ENCODE measurements around the gene PLPPR2. TPM values are rescaled to one million over a fixed set of nuclear protein-coding genes. Genes with fewer than 3 reads are reported as not detected.

Gene PLPPR2, protein sequence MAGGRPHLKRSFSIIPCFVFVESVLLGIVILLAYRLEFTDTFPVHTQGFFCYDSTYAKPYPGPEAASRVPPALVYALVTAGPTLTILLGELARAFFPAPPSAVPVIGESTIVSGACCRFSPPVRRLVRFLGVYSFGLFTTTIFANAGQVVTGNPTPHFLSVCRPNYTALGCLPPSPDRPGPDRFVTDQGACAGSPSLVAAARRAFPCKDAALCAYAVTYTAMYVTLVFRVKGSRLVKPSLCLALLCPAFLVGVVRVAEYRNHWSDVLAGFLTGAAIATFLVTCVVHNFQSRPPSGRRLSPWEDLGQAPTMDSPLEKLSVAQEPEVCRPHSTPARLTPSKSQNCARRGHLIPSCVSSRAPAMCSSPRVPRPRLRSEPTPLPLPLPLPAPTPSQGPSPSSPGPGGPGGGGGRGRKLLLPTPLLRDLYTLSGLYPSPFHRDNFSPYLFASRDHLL
- total RNA-seq = 21.4 and 33.2 TPM in 2 replicates

DNA sequence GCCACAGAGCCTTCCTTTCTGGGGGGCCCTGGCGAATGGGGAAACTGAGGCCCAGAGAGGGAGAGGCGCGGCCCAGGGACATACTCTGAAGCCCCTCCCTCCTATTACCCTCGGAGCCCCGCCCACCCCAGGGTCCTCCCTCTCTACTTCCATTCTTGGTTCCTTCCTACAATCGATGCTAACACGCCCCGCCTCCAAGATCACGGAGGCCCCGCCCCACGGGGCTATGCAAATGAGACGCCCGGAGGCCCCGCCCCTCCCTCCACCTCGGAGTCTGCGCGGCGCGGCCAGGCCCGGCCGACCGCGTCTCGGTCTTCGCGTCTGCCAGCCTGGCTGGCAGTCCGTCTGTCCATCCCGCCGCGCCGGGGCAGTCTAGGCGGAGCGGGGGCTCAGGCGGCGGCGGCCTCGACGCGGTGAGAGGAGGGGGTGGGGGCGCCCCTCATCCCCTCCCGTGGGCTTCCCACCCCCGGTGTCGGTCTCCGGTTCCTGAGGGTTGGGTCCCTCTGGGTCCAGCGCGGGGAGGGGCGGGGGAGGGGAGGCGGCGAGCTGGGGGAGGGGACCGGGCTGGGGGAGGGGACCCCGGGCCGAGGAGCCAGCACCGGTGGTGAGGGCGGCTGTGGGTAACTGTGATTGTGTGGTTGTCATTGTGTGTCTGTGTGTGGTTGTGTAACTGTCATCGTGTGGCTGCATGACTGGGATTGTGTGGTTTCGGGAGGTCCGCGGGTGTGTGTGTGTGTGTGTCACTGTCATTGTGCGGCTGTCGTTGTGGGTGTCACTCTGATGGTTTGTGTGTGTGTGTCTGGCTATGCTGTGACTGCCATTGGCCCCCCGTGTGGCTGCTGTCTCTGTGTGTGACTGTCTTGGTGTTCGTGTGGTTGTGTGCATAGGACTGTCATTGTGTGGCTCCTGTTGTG is at the start of gene PLPPR2:
Gene PLPPR2, plus strand, starts transcription at position 273 of the 914 bp plus-strand sequence. CDS start 2,242 bp downstream, outside the sequence.

DNA sequence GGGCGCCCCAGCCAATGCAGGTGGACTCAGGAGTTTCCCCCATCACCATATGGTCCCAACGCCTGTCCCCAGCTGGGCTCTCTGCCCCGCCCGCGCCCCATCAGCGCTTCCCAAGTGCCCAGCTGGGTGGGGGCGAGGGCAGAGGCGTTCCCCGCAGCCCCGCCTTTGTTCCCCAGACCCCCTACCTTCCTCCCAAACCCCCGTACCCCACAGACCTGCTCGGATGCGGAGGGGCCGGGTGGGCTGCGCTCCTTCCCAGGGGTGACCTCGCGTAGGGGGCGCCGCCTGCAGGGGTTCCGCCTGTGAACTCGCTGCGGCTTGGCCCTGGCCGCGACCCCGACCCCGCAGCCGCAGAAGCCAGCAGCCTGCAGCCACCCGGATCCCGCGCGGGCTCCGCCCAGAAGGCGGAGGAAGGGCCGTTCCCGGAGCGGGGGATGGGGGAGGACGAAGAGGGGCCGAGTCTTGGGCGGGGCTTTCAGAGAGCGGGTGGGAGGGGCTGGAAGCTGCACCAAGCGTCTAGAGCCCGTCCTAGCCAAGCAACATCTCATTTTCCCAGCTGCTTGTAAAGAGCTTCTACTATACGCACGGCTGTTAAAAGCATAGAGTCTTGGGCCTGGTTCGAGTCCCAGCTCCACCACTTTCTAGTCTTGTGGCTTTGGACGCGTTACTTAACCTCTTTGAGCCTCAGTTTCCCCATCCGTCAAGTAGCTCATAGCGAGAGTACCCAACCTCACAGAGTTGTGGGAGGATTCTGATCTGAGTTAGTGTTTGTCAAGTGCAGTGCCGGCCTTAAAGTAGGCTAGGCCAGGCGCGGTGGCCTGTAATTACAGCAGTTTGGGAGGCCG is 15.8 kb upstream of the PLPPR2 start, which contains the start of gene RAB3D:
Gene RAB3D, minus strand, starts transcription at position 404 of the 845 bp plus-strand sequence. CDS start 2,258 bp downstream, outside the sequence.

DNA sequence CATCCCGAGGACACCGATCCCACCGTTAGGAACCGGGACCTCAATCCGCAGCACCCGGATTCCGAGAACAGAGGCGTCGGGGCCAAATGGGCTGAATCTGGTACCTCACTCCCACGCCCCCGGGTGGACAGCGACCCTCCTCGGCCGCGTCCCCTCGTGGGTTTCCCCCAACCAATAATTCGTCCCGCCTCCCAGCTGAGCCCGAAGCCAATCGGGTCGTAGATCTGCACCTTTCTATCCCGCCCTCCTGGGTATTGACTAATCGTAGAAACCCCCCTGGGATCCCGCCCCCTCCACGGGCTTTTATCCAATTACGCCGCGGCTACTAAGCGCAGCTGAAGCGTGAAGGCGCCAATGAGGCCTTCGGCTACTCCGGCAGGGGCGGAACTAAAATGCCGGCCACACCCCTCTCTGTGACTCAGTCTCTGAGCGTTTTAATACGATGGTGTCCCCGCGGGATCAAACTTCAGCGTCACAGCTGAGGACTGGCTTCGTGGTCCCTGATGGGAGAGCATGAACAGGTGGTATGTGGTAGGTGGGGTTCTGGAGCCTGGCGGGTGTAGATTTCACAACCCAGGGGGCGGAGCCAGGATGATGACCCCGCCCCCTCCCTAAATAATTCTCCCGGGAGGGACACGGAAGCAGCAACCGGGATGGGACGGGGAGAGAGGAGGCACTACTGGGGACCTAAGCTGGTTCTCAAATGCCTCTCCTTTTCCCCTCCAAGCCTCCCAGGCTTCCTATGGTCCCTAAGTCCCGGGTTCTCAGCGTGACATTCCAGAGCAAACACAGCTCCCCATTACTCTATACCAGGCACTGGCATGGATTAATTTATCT is 8.9 kb upstream of the PLPPR2 start, which contains the start of the genes CCDC159 and TMEM205:
Gene CCDC159, plus strand, starts transcription at position 416 of the 837 bp plus-strand sequence. Its CDS starts 88 bp downstream, at position 504.
Gene TMEM205, minus strand, starts transcription at position 165 of the 837 bp plus-strand sequence. CDS start 649 bp downstream, outside the sequence.

DNA sequence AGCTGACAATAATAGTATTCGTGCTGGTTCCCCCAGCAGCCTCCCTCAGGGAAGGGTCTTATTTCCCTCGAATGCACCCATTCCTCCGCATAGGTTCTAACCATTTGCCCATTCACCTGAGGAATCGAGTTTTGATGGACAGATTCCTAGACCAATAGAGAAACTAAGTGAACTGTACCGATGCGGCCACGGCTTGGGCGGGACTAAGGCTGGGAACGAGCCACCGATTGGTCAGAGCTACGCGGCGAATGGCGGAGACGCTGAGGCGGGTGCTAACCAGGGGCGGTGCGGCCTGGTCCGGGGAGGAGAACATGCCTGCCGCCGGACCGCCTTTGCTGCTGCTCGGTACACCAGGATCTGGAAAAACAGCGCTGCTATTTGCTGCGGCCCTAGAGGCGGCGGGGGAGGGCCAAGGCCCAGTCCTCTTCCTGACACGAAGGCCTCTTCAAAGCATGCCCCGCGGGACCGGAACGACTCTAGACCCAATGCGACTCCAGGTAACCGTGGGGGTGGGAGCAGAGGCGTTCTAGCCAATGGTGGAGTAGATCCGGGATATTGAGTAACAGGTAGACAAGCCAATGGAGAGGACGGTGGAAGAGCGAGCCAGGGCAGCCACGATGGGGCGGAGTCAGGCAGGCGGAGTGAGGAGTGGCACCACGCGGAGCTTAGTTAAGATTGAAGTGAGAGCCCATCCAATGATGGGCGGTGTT is 19.4 kb downstream of the PLPPR2 start, which contains the start of gene SWSAP1:
Gene SWSAP1, plus strand, starts transcription at position 234 of the 710 bp plus-strand sequence. Its CDS starts 15 bp downstream, at position 249.

Other genes starting within 250 kb of the PLPPR2 start
- 78.5 and 86.5 TPM in 2 replicates for gene SPC24, start 199.7 kb upstream of the PLPPR2 start, total RNA-seq
- gene KANK2, start 157.9 kb upstream of the PLPPR2 start, total RNA-seq = 294 and 298 TPM in 2 replicates
- gene ANGPTL8, start 115.8 kb upstream of the PLPPR2 start, total RNA-seq = not detected in 2 replicates
- 25.2 and 26.8 TPM in 2 replicates for gene DOCK6, start 92.9 kb upstream of the PLPPR2 start, total RNA-seq
- gene TSPAN16, start 59.3 kb upstream of the PLPPR2 start, total RNA-seq = not detected in 2 replicates
- gene RAB3D, start 15.8 kb upstream of the PLPPR2 start, total RNA-seq = 6.6 and 9.0 TPM in 2 replicates
- gene TMEM205, start 9.2 kb upstream of the PLPPR2 start, total RNA-seq = 181 and 221 TPM in 2 replicates
- 12.6 and 12.7 TPM in 2 replicates for gene CCDC159, start 8.9 kb upstream of the PLPPR2 start, total RNA-seq
- 1.7 and 2.5 TPM in 2 replicates for gene SWSAP1, start 19.2 kb downstream of the PLPPR2 start, total RNA-seq
- 9.0 and 13.8 TPM in 2 replicates for gene EPOR, start 28.9 kb downstream of the PLPPR2 start, total RNA-seq
- gene RGL3, start 63.9 kb downstream of the PLPPR2 start, total RNA-seq = not detected in 2 replicates
- under 0.01 and 0.89 TPM in 2 replicates for gene ODAD3, start 79.7 kb downstream of the PLPPR2 start, total RNA-seq
- gene PRKCSH, start 80.2 kb downstream of the PLPPR2 start, total RNA-seq = 183 and 227 TPM in 2 replicates
- gene ELAVL3, start 125.6 kb downstream of the PLPPR2 start, total RNA-seq = not detected in 2 replicates
- gene ZNF653, start 150.4 kb downstream of the PLPPR2 start, total RNA-seq = 3.2 and 7.8 TPM in 2 replicates
- gene ECSIT, start 173.7 kb downstream of the PLPPR2 start, total RNA-seq = 43.2 and 46.1 TPM in 2 replicates
- gene CNN1, start 183.4 kb downstream of the PLPPR2 start, total RNA-seq = 5.5 and 10.3 TPM in 2 replicates
- 46.3 and 65.7 TPM in 2 replicates for gene ELOF1, start 203.8 kb downstream of the PLPPR2 start, total RNA-seq
- not detected in 2 replicates for gene ACP5, start 222.2 kb downstream of the PLPPR2 start, total RNA-seq
- 8.1 and 8.7 TPM in 2 replicates for gene ZNF627, start 242.1 kb downstream of the PLPPR2 start, total RNA-seq